GM12878 (cell line): ENCODE measurements around the gene NRXN3. TPM values are rescaled to one million over a fixed set of nuclear protein-coding genes. Genes with fewer than 3 reads are reported as not detected.

ENCODE experiments used
- ATAC-seq: fragments of 200-7000 bp; cut with Tn5 transposase; 3 replicates; pipeline ENCODE4 v1.9.1; 2020; ENCODE audit warnings: mild to moderate bottlenecking, moderate library complexity
- BruUV-seq: library from RNA; stranded (reverse); fragments of 400-500 nt; replicated peaks from 2 replicates; lab custom pipeline; 2021; lab: Mats Ljungman, UMichigan
- CTCF ChIA-PET: fragments of 300-600 bp; sonication (Branson Sonifier 250); formaldehyde crosslinking; extraction: SDS; loops from one replicate; lab custom pipeline; 2021; ENCODE audit warnings: inconsistent platforms; lab: Yijun Ruan, JAX
- POLR2A ChIA-PET: fragments of 350-600 bp; formaldehyde crosslinking; extraction: SDS; loops from one replicate; lab custom pipeline; 2021; ENCODE audit warnings: inconsistent platforms; lab: Charles Lee
- RAD21 ChIA-PET: fragments of 300-600 bp; sonication (Branson Sonifier 250); formaldehyde crosslinking; loops from one replicate; lab custom pipeline; 2023; ENCODE audit warnings: antibody characterized with exemption; ENCODE audit not compliant: unreplicated experiment; lab: Charles Lee
- SMC1A ChIA-PET: fragments of 300-600 bp; sonication (Branson Sonifier 250); formaldehyde crosslinking; loops from one replicate; lab custom pipeline; 2023; ENCODE audit not compliant: unreplicated experiment, uncharacterized antibody; lab: Charles Lee
- DNase-seq: peaks from one replicate; pipeline ENCODE4 v3.0.0-alpha.2; 2011; ENCODE audit warnings: low read depth, low spot score
- FAIRE-seq: peaks from 3 replicates; lab custom pipeline; 2011; peaks lifted over from hg19 to GRCh38; lab: Jason Lieb, UNC
- H2AFZ ChIP-seq: 2 replicates; pipeline ENCODE4 v1.6.0; 2011; ENCODE audit warnings: low read depth, low read length, control low read depth; ENCODE audit not compliant: control insufficient read depth
- H3K27ac ChIP-seq: 2 replicates; pipeline ENCODE4 v1.5.1; 2011; ENCODE audit warnings: control low read depth; ENCODE audit not compliant: control insufficient read depth, insufficient read depth
- H3K27me3 ChIP-seq, 2 experiments: replicated peaks in 1 of 2; 2 replicates each; pipeline versions ENCODE4 v1.6.0 to v1.6.1; 2011; ENCODE audit warnings: low read length in 1 of 2; ENCODE audit not compliant: control insufficient read depth in 2 of 2, insufficient read depth in 2 of 2
- H3K36me3 ChIP-seq, 2 experiments: 2 replicates each; pipeline ENCODE4 v1.5.1; 2011; ENCODE audit warnings: low read length in 1 of 2; ENCODE audit not compliant: control insufficient read depth in 2 of 2, insufficient read depth in 2 of 2
- H3K4me1 ChIP-seq: 2 replicates; pipeline ENCODE4 v1.6.1; 2011; ENCODE audit warnings: mild to moderate bottlenecking, low read length, moderate library complexity, mixed read lengths; ENCODE audit not compliant: control insufficient read depth, insufficient read depth
- H3K4me2 ChIP-seq: 2 replicates; pipeline ENCODE4 v1.6.0; 2011; ENCODE audit warnings: control low read depth; ENCODE audit not compliant: control insufficient read depth, insufficient read depth
- H3K4me3 ChIP-seq: fragments of 200-600 bp; sonication (generic); 2 replicates; pipeline ENCODE4 v1.5.1; 2016
- H3K79me2 ChIP-seq: 2 replicates; pipeline ENCODE4 v1.6.0; 2011; ENCODE audit warnings: low read length; ENCODE audit not compliant: control insufficient read depth, insufficient read depth
- H3K9ac ChIP-seq: 2 replicates; pipeline ENCODE4 v1.8.0; 2011; ENCODE audit warnings: low read length, control low read depth, mixed read lengths; ENCODE audit not compliant: control insufficient read depth, insufficient read depth
- H3K9me3 ChIP-seq: replicated peaks from 3 replicates; pipeline ENCODE4 v1.5.1; 2011; ENCODE audit warnings: mild to moderate bottlenecking, low read length; ENCODE audit not compliant: control insufficient read depth, insufficient read depth
- H4K20me1 ChIP-seq: 2 replicates; pipeline ENCODE4 v1.6.0; 2011; ENCODE audit not compliant: control insufficient read depth, insufficient read depth
- BCL11A ChIP-seq: IDR thresholded peaks from 2 replicates; pipeline ENCODE4 v1.6.1; 2011; ENCODE audit warnings: low read depth, low read length
- CHD1 ChIP-seq: IDR thresholded peaks from 2 replicates; pipeline ENCODE4 v1.6.1; 2012; ENCODE audit warnings: low read depth, low read length, improper control_type of control experiment
- RAD51 ChIP-seq: fragments of 450-650 bp; IDR thresholded peaks from 2 replicates; pipeline ENCODE4 v1.6.1; 2016; ENCODE audit warnings: moderate library complexity, mild to moderate bottlenecking, inconsistent platforms
- ZNF384 ChIP-seq: IDR thresholded peaks from 2 replicates; pipeline ENCODE4 v1.6.1; 2012; ENCODE audit warnings: low read depth, mild to moderate bottlenecking, low read length, improper control_type of control experiment, borderline replicate concordance
- WGBS: methylation state at CpG from one replicate; pipeline ENCODE4 v1.1.6; 2016; ENCODE audit warnings: low lambda C conversion rate; ENCODE audit not compliant: insufficient replicate concordance, insufficient coverage; ENCODE audit errors: missing lambda C conversion rate; 5-methylcytosine and 5-hydroxymethylcytosine counted together
- in situ Hi-C: fragments of 300-500 bp; cut with MboI; formaldehyde crosslinking; loops from 9 replicates; pipeline ENCODE4 v1.14.3; 2018; ENCODE audit warnings: mixed read lengths
- intact Hi-C: fragments of 100-400 bp; cut with micrococcal nuclease; formaldehyde crosslinking; loops from one replicate; pipeline ENCODE4 v1.14.2; 2022; ENCODE audit not compliant: unreplicated experiment
- polyA plus RNA-seq, 11 experiments: library from polyadenylated mRNA; depleted of rRNA in 4 of 11; unstranded in 6 of 11; stranded (reverse) in 5 of 11; fragments of >200 nt; fragmentation: Nextera tagmentation in 4 of 11; fragmentation: Illumina TruSeq in 1 of 11; extraction: Ambion mirVana in 4 of 11; extraction: Trizol in 1 of 11; gene quantifications; 1 replicate in 1 of 11; 2 replicates in 10 of 11; pipeline versions ENCODE4 v1.2.1 to v1.2.3, GENCODE V29; 2011 to 2016; ENCODE audit warnings: inconsistent platforms in 2 of 11, missing spikeins in 2 of 11, low read depth in 1 of 11
- total RNA-seq, 4 experiments: library from RNA; depleted of rRNA in 3 of 4; stranded (reverse); fragments of >200 nt in 3 of 4; fragmentation: Illumina TruSeq in 1 of 4; extraction: Trizol in 1 of 4; gene quantifications; 2 replicates each; pipeline versions ENCODE4 v1.2.1 to v1.2.3, GENCODE V29; 2013 to 2021
- TF ChIP-seq, protein P1 (sequence below): fragments of 450-650 bp; formaldehyde crosslinking; IDR thresholded peaks from 2 replicates; pipeline ENCODE4 v1.4.0; 2020; ENCODE audit warnings: mild to moderate bottlenecking, moderate library complexity
- TF ChIP-seq, protein P2 (sequence below): fragments of 450-650 bp; IDR thresholded peaks from 2 replicates; pipeline ENCODE4 v1.6.1; 2017; ENCODE audit warnings: antibody characterized with exemption, mild to moderate bottlenecking, moderate library complexity

The NRXN3 gene
- total and polyA plus RNA-seq, 10 of the 15 experiments (the other 5 are each of a cell fraction or from before 2014, with no cell fraction given) = 0.52 to 3.3 (median 1.4) TPM

DNA sequence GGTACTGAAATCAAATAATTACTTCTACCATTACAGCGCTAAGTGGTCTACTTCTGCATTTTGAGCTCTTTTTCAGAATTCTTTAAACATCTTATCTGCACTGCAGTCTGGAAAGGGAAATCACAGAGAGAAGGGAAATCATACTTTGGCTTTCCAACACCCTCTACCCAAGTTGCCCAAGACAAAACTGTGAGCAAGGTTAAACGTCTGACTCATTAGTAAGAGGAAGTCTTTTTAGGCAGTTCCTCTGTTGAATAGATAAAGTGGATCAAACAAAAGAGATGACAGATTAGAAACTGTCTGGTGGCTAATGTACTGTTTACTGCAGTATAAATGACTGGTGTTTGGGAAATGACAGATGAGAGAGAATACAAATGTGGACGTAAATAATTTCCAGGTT lies 858.1 kb downstream of the NRXN3 start (continued):
- TF ChIP-seq, protein P1, sequence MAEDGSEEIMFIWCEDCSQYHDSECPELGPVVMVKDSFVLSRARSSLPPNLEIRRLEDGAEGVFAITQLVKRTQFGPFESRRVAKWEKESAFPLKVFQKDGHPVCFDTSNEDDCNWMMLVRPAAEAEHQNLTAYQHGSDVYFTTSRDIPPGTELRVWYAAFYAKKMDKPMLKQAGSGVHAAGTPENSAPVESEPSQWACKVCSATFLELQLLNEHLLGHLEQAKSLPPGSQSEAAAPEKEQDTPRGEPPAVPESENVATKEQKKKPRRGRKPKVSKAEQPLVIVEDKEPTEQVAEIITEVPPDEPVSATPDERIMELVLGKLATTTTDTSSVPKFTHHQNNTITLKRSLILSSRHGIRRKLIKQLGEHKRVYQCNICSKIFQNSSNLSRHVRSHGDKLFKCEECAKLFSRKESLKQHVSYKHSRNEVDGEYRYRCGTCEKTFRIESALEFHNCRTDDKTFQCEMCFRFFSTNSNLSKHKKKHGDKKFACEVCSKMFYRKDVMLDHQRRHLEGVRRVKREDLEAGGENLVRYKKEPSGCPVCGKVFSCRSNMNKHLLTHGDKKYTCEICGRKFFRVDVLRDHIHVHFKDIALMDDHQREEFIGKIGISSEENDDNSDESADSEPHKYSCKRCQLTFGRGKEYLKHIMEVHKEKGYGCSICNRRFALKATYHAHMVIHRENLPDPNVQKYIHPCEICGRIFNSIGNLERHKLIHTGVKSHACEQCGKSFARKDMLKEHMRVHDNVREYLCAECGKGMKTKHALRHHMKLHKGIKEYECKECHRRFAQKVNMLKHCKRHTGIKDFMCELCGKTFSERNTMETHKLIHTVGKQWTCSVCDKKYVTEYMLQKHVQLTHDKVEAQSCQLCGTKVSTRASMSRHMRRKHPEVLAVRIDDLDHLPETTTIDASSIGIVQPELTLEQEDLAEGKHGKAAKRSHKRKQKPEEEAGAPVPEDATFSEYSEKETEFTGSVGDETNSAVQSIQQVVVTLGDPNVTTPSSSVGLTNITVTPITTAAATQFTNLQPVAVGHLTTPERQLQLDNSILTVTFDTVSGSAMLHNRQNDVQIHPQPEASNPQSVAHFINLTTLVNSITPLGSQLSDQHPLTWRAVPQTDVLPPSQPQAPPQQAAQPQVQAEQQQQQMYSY (CRISPR knock-in tag) = no peak
- no peak for TF ChIP-seq RAD51
- no peak for TF ChIP-seq BCL11A
- no peak for TF ChIP-seq ZNF384
- TF ChIP-seq, protein P2, sequence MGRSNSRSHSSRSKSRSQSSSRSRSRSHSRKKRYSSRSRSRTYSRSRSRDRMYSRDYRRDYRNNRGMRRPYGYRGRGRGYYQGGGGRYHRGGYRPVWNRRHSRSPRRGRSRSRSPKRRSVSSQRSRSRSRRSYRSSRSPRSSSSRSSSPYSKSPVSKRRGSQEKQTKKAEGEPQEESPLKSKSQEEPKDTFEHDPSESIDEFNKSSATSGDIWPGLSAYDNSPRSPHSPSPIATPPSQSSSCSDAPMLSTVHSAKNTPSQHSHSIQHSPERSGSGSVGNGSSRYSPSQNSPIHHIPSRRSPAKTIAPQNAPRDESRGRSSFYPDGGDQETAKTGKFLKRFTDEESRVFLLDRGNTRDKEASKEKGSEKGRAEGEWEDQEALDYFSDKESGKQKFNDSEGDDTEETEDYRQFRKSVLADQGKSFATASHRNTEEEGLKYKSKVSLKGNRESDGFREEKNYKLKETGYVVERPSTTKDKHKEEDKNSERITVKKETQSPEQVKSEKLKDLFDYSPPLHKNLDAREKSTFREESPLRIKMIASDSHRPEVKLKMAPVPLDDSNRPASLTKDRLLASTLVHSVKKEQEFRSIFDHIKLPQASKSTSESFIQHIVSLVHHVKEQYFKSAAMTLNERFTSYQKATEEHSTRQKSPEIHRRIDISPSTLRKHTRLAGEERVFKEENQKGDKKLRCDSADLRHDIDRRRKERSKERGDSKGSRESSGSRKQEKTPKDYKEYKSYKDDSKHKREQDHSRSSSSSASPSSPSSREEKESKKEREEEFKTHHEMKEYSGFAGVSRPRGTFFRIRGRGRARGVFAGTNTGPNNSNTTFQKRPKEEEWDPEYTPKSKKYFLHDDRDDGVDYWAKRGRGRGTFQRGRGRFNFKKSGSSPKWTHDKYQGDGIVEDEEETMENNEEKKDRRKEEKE = no peak

DNA sequence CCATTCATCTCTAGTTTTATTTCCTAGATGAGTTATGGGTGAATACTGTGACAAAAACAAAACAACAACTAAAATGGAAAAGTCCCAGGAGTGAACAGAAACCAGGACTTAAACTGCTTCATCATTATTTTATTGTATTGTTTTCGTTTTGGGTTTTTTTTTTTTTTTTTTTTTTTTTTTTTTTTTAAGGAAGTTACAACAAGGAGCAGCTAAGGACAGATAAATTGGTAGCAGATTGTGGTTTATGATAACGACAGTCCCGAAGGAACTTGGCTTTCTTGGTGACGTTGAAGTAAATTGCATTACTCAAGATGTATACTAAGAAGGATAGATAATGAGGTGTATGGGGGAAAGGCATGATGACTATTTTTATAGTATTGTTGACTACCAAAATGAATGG lies 866.3 kb downstream of the NRXN3 start:
- 0% methylated on average over 3 of the region's 4 CpGs for WGBS
- Histone ChIP-seq H3K4me1 (no peaks in the 10 kb centered on the region), H3K79me2 (no peaks in the 10 kb centered on the region), H3K4me3 (no peak overlapping the region), H3K9ac (no peak overlapping the region), H4K20me1 (no peaks in the 10 kb centered on the region), H3K4me2 (no peak overlapping the region), H3K27me3 (no peaks in the 10 kb centered on the region), H2AFZ (no peak overlapping the region), H3K27ac (no peak overlapping the region), H3K36me3 (no peaks in the 10 kb centered on the region), H3K9me3 (peaks cover 2% of the 10 kb centered on the region; the same call in 2 of the 3 replicates)
- TF ChIP-seq BCL11A = no peak
- TF ChIP-seq CHD1 = no peak
- ChIA-PET POLR2A (no interaction called here), SMC1A (no interaction called here), RAD21 (interaction anchor here (0.6 kb wide), 1 partner anchor 489 kb away, joined by 4 read pairs; no protein-coding TSS in a partner anchor), CTCF (no interaction called here)
- DNase-seq (no peak), FAIRE-seq (no peak), ATAC-seq (no peak)
- intact Hi-C loops = no loop called here
- BruUV-seq = no TSS peak
- in situ Hi-C loops = no loop called here
